ENCODE data around the gene TK2.

Gene TK2

DNA sequence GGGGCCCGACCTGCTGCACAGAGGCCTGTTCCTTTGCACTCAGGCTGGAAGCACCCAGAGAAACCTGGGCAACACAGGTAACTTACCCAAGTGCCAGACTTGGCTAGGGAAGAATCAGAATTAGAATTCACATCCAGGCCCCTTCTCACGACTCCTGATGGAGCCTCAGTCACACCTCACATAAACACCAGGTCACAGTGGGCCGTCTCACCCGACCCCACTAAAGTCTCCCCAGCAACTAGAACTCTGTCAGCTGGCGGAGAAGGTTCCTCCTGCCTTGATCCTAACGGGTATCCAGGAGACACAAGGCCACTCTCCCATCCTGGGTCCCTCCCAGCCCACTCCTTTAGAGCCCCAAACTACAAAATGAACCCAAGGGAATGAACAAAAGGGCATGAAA is 6.4 kb downstream of the TK2 start:
- no peak for DNase-seq

GRCh38 chr16:66542396-66542795 is 7.5 kb downstream of the TK2 start:
- no peak for DNase-seq

DNA sequence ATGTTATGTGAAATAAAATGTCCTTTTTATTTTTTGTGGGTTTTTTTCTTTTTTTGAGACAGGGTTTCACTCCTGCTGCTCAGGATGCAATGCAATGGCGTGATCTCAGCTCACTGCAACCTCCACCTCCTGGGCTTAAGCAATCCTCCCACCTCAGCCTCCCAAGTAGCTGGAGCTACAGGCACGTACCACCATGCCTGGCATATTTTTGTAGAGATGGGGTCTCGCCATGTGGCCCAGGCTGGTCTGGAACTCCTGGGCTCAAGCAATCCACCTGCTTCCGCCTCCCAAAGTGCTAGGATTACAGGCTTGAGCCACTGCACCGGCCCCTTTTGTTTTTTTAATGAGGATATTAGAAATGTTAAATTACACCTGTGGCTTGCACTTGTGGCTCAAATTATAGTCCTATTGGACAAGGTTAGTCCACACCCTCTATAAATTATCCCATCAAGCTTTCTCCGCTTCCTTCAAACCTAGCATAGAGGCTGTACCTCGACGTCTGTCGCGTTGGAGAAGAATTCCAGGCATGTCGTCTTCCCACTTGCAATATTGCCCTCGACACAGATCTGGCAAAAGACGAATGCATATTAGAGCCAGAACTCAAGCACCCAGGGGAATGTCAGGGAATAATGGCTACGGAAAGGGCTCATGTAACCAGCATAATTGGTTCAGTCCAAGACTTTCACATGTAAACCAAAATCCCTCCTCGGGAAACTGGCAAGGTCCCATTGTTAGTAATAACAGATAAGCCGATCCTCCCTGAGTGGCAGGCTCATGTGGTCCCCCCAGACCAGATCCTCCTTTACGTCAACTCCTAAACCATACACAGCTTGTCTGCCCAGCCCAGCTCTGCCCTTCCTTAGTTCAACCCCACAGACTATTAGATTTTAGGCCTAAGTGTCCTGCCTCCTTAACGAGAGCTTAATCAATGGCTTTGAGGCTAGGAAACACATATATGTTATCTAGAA is 8.2 kb downstream of the TK2 start:
- no peak for DNase-seq

DNA sequence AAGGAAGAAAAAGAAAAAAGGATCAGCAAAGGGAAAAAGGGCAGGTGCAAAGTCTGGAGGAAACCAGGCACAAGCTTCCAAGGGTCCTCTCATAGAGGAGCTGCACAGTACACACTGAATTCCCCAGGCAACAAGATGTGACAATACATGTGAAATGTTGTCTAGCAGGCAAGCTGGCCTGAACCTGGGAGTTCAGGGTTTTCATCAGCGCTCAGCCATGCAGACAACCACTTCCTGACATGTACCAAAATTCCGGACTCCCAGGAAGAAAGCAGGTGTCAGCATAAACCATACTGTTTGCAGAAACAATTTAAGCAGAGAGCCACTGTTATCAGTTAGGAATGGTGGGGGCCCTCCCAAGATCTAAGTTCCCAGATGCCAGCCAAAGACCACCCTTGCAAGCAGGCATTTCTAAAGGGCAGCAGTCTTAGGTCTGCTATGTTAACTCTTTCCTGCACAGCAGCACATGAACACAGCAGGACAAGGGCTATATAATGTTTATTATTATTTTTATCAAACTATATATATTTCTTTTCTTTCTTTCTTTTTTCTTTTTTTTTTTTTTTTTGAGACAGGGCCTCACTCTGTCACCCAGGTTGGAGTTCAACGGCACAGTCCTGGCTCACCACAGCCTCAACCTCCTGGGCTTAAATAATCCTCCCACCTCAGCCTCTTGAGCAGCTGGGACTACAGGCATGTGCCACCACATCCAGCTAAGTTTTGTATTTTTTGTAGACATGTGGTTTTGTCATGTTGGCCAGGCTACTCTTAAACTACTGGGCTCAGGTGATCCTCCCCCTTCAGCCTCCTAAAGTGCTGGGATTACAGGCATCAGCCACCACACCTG is 10.1 kb downstream of the TK2 start:
- peak; percentile 69 for DNase-seq

- no peak for DNase-seq
Observed at GRCh38 chr16:66538910-66539309, 11.0 kb downstream of the TK2 start.

- no peak for DNase-seq
Observed at GRCh38 chr16:66537236-66537635, 12.7 kb downstream of the TK2 start.

DNA sequence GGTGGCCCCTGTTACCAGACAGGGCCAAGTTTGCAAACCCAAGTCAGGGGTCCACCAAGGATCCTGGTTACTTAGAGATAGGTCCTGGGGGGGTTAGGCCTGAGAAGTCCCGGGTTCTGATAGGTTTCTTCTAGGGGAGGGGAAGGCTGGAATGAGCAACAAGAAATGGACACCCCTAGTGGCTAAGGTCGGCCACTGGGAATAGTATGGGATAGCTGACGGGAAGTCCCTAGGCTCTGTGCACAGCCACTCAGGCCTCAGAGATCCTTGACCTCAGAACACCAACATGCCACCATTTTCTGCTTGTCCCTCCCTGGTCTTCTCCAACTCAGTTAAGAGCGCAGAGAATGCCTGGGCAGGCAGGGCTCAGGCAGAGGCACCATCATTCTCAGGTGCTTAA is 13.4 kb downstream of the TK2 start:
- no peak for DNase-seq

DNA sequence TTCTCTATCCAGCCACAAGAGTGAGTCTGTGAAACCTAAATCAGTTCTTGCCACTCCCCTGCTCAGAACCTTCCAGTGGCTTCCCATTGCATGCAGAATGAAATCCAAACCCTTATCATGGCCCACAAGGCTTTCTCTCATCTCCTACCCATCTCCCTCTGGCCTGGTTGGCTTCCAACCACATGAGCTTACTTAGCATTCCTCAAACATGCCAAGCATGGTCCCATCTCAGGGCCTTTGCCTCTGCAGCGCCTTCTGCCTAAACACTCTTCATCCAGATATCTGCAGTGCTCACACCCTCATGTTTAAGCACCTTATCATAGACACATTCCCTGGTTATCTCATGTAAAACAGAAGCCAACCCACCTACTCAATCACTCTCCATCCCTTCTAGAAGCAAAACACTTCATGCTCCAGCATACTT is 15.5 kb downstream of the TK2 start:
- DNase-seq: no peak

GRCh38 chr16:66529475-66529874 is 20.4 kb downstream of the TK2 start:
- DNase-seq: no peak

GRCh38 chr16:66528294-66528693 is 21.6 kb downstream of the TK2 start:
- no peak for DNase-seq

- no peak for DNase-seq
Observed at GRCh38 chr16:66525396-66526180, 24.3 kb downstream of the TK2 start.

DNA sequence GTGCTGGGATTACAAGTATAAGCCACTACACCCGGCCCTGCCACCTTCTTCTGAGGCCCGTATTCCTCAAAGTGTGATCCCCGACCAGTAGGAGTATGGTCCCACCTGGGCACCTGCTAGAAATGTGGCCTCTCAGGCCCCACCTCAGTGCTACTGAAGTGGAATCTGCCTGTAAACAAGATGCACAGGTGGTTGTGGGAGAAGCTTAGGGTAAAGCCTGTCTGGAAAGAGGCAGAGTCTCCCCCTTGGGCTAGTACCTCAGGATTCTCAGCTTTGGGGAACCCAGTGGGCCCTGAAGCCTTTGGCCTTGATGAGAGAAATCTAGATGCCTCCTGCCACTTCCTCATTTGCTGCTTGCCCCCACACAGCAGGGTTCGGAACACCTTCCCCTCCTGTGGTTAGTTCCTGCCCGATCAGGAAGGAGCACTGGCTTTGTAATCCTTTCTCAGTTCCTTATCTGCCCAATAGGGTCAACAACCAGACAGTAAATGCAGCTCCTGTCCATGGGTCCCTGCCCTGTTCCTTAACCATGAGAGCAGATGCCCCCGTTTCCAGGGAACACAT is 25.2 kb downstream of the TK2 start:
- no peak for DNase-seq

DNA sequence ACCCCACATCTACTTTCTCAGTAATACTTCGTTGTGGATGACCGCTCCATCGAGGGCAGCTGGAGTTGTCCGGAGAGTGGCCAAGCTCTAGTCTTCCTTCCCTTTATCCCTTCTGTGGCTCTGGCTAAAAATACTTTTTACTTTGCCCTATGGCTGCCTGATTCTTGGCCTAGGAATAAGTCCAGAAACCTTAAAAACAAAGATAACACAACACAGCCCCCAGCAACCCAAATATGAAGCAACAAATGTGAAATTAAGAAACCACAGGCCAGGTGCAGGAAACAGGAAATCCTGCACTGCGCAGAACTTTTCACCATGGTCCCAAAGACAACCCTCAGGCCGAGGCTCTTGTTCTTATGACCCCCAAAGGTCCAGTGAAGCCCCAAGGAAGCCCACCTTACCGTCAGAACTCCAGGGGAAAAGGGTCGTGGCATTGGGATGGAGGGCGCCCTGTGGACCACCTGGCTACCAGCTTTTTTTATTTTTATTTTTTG is 26.0 kb downstream of the TK2 start:
- DNase-seq: no peak

DNA sequence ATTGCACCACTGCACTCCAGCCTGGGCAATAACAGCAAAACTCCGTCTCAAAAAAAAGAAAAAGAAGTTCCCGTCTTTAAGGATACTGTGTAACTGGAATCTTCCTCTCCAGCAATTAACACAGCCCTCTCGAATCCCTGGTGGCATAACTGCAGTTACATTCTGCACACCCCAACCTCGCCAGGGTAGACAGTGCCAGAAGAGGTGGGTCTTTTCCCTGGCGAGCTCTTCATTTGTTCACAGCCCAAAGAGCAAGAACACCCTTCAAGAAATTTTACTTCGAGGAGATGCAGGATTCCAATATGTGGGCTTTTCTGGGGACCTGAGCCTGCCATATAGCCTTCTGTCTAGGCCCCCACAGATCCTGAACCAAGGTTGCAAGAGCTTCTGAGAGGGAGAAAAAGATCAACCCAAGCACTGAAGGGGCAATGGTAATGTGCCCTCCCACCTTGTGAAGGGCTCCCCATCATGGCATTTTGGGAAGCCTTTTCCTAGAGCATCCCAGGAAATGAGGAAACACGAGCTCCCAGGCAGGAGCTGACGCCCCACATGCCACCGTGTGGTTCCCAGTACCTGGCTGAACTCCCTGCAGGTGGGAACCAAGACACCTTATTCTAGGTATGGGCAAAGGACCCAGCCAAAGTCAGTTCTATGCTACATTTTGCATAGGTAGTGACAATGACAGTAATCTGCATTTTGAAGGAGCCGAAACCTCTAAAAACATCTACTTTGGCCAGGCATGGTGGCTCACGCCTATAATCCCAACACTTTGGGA is 26.9 kb downstream of the TK2 start:
- no peak for DNase-seq

DNA sequence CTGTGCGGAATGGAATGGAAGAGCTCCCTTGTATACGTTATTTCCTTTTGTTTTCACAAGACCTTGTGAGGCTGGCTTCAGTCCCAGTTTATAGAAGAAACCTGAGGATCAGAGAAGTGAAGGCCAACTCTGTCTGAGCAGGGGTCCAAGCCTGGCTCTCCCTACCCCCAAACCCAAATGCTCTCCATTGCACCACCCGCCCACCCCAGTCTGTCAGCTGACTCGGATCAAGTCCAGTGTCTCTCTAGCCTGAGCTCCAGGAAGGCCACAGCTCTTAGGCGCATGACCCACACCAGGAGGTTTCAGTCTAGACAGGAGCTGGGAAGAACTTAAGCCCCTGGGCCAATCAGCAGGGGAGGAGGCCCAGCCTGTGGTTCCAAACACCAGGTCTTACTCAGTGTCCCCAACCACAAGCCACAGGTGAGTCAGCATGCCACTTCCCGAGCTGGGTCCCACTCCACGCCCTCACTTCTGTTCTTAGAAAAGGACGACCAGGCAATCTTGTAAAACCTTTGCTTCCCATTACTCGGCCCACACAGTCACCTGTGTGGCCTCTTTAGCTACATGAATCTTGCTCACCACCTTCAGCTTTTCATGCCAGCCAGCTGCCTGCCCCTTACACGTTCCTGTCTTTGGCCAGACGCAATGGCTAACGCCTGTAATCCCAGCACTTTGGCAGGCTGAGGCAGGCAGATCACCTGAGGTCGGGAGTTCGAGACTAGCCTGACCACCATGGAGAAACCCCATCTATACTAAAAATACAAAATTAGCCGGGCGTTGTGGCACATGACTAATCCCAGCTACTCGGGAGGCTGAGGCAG is 27.8 kb downstream of the TK2 start:
- DNase-seq: peak; percentile 8

DNA sequence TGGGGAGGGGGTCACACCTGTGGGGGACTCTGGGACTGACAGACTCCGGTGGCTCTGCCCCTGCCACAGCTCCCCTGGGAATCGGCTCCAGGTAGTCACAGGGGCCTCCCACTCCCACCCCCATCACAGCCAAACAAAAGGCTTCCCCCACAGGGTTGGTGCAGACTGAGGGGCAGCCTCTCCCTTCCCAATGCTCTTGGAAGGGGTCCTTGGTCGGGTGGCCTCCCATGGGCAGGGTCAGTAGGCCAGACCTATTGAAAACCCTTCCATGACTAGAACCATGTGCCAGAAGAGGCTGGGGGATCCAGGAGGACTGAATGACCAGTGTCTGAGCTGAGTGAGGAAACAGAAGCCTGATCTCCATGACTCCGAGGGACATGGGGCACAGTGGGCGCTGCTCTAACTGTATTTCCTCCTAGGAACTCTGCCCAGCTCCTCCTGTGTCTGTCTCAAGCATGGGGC is 28.6 kb downstream of the TK2 start:
- no peak for DNase-seq

GRCh38 chr16:66520406-66521170 is 29.3 kb downstream of the TK2 start:
- no peak for DNase-seq

- no peak for DNase-seq
Observed at GRCh38 chr16:66519482-66520373, 30.2 kb downstream of the TK2 start.

Data from DMS53 (cell line).